B cell (primary cell): Measurements from ENCODE around the gene EPHA5. TPM values are rescaled to one million over a fixed set of nuclear protein-coding genes. Genes with fewer than 3 reads are reported as not detected.

Experiments
- ATAC-seq: fragments of 200-7000 bp; cut with Tn5 transposase; one replicate; pipeline ENCODE4 v1.10.0; 2021; ENCODE audit warnings: low read depth, mild to moderate bottlenecking, moderate number of reproducible peaks, moderate library complexity
- CTCF ChIA-PET: fragments of 350-600 bp; sonication (Branson Sonifier 250); formaldehyde crosslinking; loops from one replicate; lab custom pipeline; 2021; ENCODE audit warnings: antibody characterized with exemption, inconsistent platforms; lab: Charles Lee
- POLR2A ChIA-PET: fragments of 350-600 bp; sonication (Branson Sonifier 250); formaldehyde crosslinking; loops from one replicate; lab custom pipeline; 2021; ENCODE audit warnings: antibody characterized with exemption; lab: Charles Lee
- DNase-seq: peaks from one replicate; pipeline ENCODE4 v3.0.0; 2013
- H2AFZ ChIP-seq: 2 replicates; pipeline ENCODE4 v1.6.1; 2012; ENCODE audit warnings: mild to moderate bottlenecking, low read depth, low read length; ENCODE audit not compliant: insufficient read depth, poor library complexity, severe bottlenecking
- H3K27ac ChIP-seq, 2 donors: 1 replicate in 1 of 2; 2 replicates in 1 of 2; pipeline ENCODE4 v1.5.1; 2012 to 2013; ENCODE audit warnings: low read length in 2 of 2, mild to moderate bottlenecking in 2 of 2, moderate library complexity in 1 of 2
- H3K27me3 ChIP-seq, 4 experiments: fragments of 200-600 bp in 1 of 4; sonication (generic) in 1 of 4; replicated peaks in 1 of 4; 1 replicate in 2 of 4; 2 replicates in 2 of 4; pipeline versions ENCODE4 v1.6.1 to v1.7.0; 2013 to 2016; ENCODE audit warnings: low read length in 3 of 4, mild to moderate bottlenecking in 2 of 4, mixed read lengths in 1 of 4, moderate library complexity in 1 of 4; ENCODE audit not compliant: insufficient read depth in 4 of 4, control insufficient read depth in 3 of 4; ENCODE audit errors: control extremely low read depth in 1 of 4
- H3K36me3 ChIP-seq, 2 experiments: replicated peaks in 1 of 2; 1 replicate in 1 of 2; 2 replicates in 1 of 2; pipeline versions ENCODE4 v1.6.1 to v1.7.1; 2013; ENCODE audit warnings: low read length in 1 of 2; ENCODE audit not compliant: insufficient read depth in 2 of 2, control insufficient read depth in 1 of 2; ENCODE audit errors: control extremely low read depth in 1 of 2, extremely low read depth in 1 of 2
- H3K4me1 ChIP-seq, 2 donors: fragments of 200-600 bp in 1 of 2; sonication (generic) in 1 of 2; 1 replicate in 1 of 2; 2 replicates in 1 of 2; pipeline versions ENCODE4 v1.5.1 to v1.6.1; 2013 to 2017; ENCODE audit warnings: low read length in 2 of 2; ENCODE audit not compliant: control insufficient read depth in 2 of 2, insufficient read depth in 2 of 2
- H3K4me2 ChIP-seq: replicated peaks from 2 replicates; pipeline ENCODE3; 2012; ENCODE audit warnings: mild to moderate bottlenecking, low read depth, low read length; ENCODE audit not compliant: poor library complexity, severe bottlenecking
- H3K4me3 ChIP-seq, 5 experiments: fragments of 200-600 bp in 1 of 5; sonication (generic) in 1 of 5; 1 replicate in 3 of 5; 2 replicates in 2 of 5; pipeline versions ENCODE4 v1.5.1 to v1.7.0; 2011 to 2016; ENCODE audit warnings: low read length in 4 of 5, mild to moderate bottlenecking in 4 of 5, low read depth in 2 of 5, control low read depth in 1 of 5, moderate library complexity in 1 of 5; ENCODE audit not compliant: insufficient read depth in 1 of 5; ENCODE audit errors: control extremely low read depth in 1 of 5, extremely low read depth in 1 of 5
- H3K79me2 ChIP-seq: fragments of 200-600 bp; sonication (generic); one replicate; pipeline ENCODE4 v1.6.0; 2016; ENCODE audit warnings: low read length; ENCODE audit not compliant: control insufficient read depth, insufficient read depth
- H3K9ac ChIP-seq: fragments of 200-600 bp; sonication (generic); 2 replicates; pipeline ENCODE4 v1.6.1; 2017; ENCODE audit warnings: mild to moderate bottlenecking, low read length, moderate library complexity
- H3K9me3 ChIP-seq, 3 donors: one replicate each; pipeline versions ENCODE4 v1.6.1 to v1.7.1; 2013; ENCODE audit warnings: low read length in 2 of 3; ENCODE audit not compliant: control insufficient read depth in 2 of 3, insufficient read depth in 1 of 3; ENCODE audit errors: control extremely low read depth in 1 of 3
- H4K20me1 ChIP-seq: 2 replicates; pipeline ENCODE4 v1.6.0; 2012; ENCODE audit warnings: mild to moderate bottlenecking, low read length; ENCODE audit not compliant: insufficient read depth, control insufficient read depth, poor library complexity, severe bottlenecking
- H3K27ac Mint-ChIP-seq: one replicate; pipeline ENCODE4 v1.8.0; 2021; ENCODE audit warnings: mixed read lengths
- H3K27me3 Mint-ChIP-seq: one replicate; pipeline ENCODE4 v1.8.0; 2021; ENCODE audit warnings: mixed read lengths
- H3K4me1 Mint-ChIP-seq: one replicate; pipeline ENCODE4 v1.8.0; 2021; ENCODE audit warnings: mixed read lengths
- H3K4me3 Mint-ChIP-seq: one replicate; pipeline ENCODE4 v1.8.0; 2021; ENCODE audit warnings: mixed read lengths
- H3K9me3 Mint-ChIP-seq: one replicate; pipeline ENCODE4 v1.8.0; 2022; ENCODE audit warnings: mixed read lengths; ENCODE audit not compliant: insufficient read depth
- CTCF ChIP-seq: fragments of 200-600 bp; IDR thresholded peaks from one replicate; pipeline ENCODE4 v1.8.0; 2022; ENCODE audit warnings: antibody characterized with exemption, mild to moderate bottlenecking
- EZH2 ChIP-seq: IDR thresholded peaks from 2 replicates; pipeline ENCODE4 v1.6.1; 2012; ENCODE audit warnings: borderline replicate concordance, low read depth, mild to moderate bottlenecking, moderate library complexity, low read length; ENCODE audit not compliant: insufficient read depth, poor library complexity, severe bottlenecking
- WGBS: methylation state at CpG from one replicate; pipeline ENCODE4 v1.1.5; 2013; ENCODE audit warnings: missing lambda C conversion rate; ENCODE audit not compliant: insufficient coverage; 5-methylcytosine and 5-hydroxymethylcytosine counted together
- intact Hi-C: fragments of 100-400 bp; cut with micrococcal nuclease; formaldehyde crosslinking; loops from one replicate; pipeline ENCODE4 v1.10.0; 2022
- polyA plus RNA-seq: library from polyadenylated mRNA; depleted of rRNA; stranded (reverse); fragments of >200 nt; gene quantifications from 2 replicates; pipeline ENCODE4 v1.2.3, GENCODE V29; 2012
- total RNA-seq, 2 donors: library from RNA; stranded (reverse); fragments of 120-200 nt in 1 of 2; gene quantifications; 1 replicate in 1 of 2; 2 replicates in 1 of 2; pipeline versions ENCODE4 v1.2.3 to v1.2.4, GENCODE V29; 2013 to 2022

Gene EPHA5
- total and polyA plus RNA-seq, 2 donors (not counting 1 experiment from before 2014, with no cell fraction given), result not detected

DNA sequence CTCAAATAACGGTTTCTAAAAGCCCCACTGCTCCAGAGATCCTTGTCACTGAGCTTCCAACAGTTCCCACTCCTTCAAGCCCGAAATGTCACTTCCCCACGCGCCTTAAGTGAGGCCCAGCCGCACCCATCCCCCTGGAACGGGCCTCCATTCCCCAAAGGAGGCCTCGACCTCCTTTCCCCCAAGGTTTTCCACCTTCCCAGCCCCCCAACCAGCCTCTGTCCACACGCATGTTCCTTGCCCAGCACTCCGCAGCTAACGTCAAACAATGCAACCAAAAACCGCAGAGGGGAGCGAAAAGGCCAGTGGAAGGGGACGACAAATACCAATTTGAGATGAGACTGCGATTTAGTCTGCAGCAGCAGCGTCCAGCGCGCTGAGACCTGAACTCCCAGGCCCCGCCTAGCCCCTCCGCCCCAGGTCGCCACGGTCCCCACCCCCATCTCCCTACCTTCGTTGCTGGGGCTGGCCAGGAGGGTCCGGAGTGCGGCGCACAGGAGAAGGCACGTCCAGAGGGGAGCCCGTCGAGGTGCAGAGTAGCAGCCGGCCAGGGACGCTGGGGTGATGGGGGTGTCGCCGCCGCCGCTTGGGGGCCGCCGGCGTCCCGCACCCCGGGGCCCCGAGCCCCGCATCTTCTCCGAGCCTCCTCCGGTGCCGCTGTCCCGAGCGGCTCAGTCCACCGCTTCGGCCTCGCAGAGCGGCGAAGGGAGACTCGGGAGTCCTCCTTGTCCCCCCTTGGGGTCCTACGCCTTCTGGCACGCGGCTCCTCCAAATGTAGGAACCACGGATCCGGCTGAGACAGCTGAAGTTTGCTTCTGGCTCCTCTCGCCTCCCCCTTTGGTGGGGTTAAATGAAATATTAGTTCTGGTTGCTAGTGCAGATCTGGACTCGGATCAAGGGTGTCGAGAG, 924 bp downstream of the EPHA5 start:
- Histone ChIP-seq H3K4me3 (no peak overlapping the region), H3K36me3 (no peaks in the 10 kb centered on the region), H3K4me2 (no peak overlapping the region), H3K27ac (no peak overlapping the region), H3K4me1 (no peaks in the 10 kb centered on the region), H3K9me3 (peaks cover 0 to 25% (median 1%) of the 10 kb centered on the region in 3 donors), H3K79me2 (no peaks in the 10 kb centered on the region), H4K20me1 (no peaks in the 10 kb centered on the region), H3K27me3 (peaks cover 0 to 16% (median 6%) of the 10 kb centered on the region in 4 experiments), H3K9ac (no peak overlapping the region), H2AFZ (no peak overlapping the region)
- POLR2A ChIA-PET, result no interaction called here
- intact Hi-C loops, result no loop called here
- Mint-ChIP-seq H3K4me3 (no peak overlapping the region), H3K27ac (no peak overlapping the region), H3K9me3 (no peaks in the 10 kb centered on the region), H3K4me1 (peaks cover 4% of the 10 kb centered on the region), H3K27me3 (peaks cover 50% of the 10 kb centered on the region)
- ATAC-seq (no peak), DNase-seq (no peak)
- no peak for TF ChIP-seq CTCF
- WGBS, result 7% methylated on average over 53 of the region's 60 CpGs
- CTCF ChIA-PET, result no interaction called here

- Histone ChIP-seq H3K4me3 (no peak overlapping the region), H4K20me1 (no peaks in the 10 kb centered on the region), H3K9me3 (peaks cover 0 to 25% (median 1%) of the 10 kb centered on the region in 3 donors), H3K36me3 (no peaks in the 10 kb centered on the region), H3K27ac (no peak overlapping the region), H3K79me2 (no peaks in the 10 kb centered on the region), H2AFZ (no peak overlapping the region), H3K4me2 (no peak overlapping the region), H3K9ac (no peak overlapping the region), H3K4me1 (no peaks in the 10 kb centered on the region), H3K27me3 (peaks cover 0 to 16% (median 6%) of the 10 kb centered on the region in 4 experiments)
- DNase-seq, result no peak
- intact Hi-C loops, result no loop called here
- 7% methylated on average over 26 of the region's 32 CpGs for WGBS
- H3K27me3 Mint-ChIP-seq, result peaks cover 50% of the 10 kb centered on the region
- H3K9me3 Mint-ChIP-seq, result no peaks in the 10 kb centered on the region
- TF ChIP-seq EZH2, result no peak
- TF ChIP-seq CTCF, result no peak
- no peak overlapping the region for H3K4me3 Mint-ChIP-seq
- CTCF ChIA-PET, result no interaction called here
- ATAC-seq, result no peak
- peaks cover 4% of the 10 kb centered on the region for H3K4me1 Mint-ChIP-seq
- POLR2A ChIA-PET, result no interaction called here
- no peak overlapping the region for H3K27ac Mint-ChIP-seq
These were observed 1.8 kb downstream of the EPHA5 start for GRCh38 chr4:65668201-65669089.
